Ascending aorta (tissue), 2 donors: ENCODE measurements around the gene KCNH4. TPM values are rescaled to one million over a fixed set of nuclear protein-coding genes. Genes with fewer than 3 reads are reported as not detected.

Experiments
- DNase-seq, 2 donors: peaks; one replicate each; pipeline ENCODE4 v3.0.0-alpha.2; 2019; ENCODE audit warnings: low spot score in 2 of 2
- H3K27ac ChIP-seq, 2 donors: fragments of 200-600 bp; sonication (generic); one replicate each; pipeline ENCODE4 v1.5.1; 2016 to 2017; ENCODE audit warnings: mild to moderate bottlenecking in 1 of 2
- H3K27me3 ChIP-seq: fragments of 200-600 bp; sonication (generic); one replicate; pipeline ENCODE4 v1.5.1; 2017
- H3K36me3 ChIP-seq, 2 donors: fragments of 200-600 bp; sonication (generic); one replicate each; pipeline ENCODE4 v1.5.1; 2016
- H3K4me1 ChIP-seq, 2 donors: fragments of 200-600 bp; sonication (generic); one replicate each; pipeline ENCODE4 v1.5.1; 2016 to 2017; ENCODE audit warnings: mild to moderate bottlenecking in 1 of 2
- H3K4me3 ChIP-seq, 2 donors: fragments of 200-600 bp; sonication (generic); one replicate each; pipeline ENCODE4 v1.5.1; 2016 to 2017; ENCODE audit warnings: mild to moderate bottlenecking in 1 of 2
- H3K9me3 ChIP-seq, 2 donors: fragments of 200-600 bp; sonication (generic); one replicate each; pipeline ENCODE4 v1.5.1; 2016
- intact Hi-C: fragments of 100-400 bp; cut with DNase I; formaldehyde crosslinking; loops from one replicate; pipeline ENCODE4 v1.15.1; 2023
- total RNA-seq: library from RNA; depleted of rRNA; stranded (reverse); fragments of >200 nt; gene quantifications from one replicate; pipeline ENCODE4 v1.1.0, GENCODE V29; 2016
- TF ChIP-seq, protein P1 (sequence below), 3 experiments: fragments of 200-600 bp in 2 of 3; fragments of 450-650 bp in 1 of 3; sonication (generic) in 2 of 3; IDR thresholded peaks; one replicate each; pipeline ENCODE4 v1.5.1; 2016 to 2019; ENCODE audit warnings: antibody characterized with exemption in 3 of 3, mild to moderate bottlenecking in 1 of 3, moderate library complexity in 1 of 3

KCNH4 gene
- total RNA-seq, 1 donor from 2014 or later = not detected

DNA sequence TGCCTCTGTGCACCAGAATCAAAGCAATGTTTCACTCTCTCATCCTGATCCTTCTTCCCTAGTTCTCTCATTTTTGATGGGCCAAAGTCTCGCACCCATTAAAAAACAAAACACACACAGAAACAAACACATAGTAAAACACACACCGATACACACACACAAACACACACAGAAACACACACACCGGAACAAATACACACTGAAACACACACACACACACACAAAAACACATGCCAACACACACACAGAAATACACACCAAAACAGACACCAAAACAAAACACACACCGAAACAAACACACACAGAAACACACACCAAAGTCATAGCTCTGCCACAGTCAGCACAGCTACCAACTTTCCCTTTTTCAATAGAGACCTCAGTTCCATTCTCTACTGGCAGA is 49.7 kb downstream of the KCNH4 start:
- TF ChIP-seq, protein P1, sequence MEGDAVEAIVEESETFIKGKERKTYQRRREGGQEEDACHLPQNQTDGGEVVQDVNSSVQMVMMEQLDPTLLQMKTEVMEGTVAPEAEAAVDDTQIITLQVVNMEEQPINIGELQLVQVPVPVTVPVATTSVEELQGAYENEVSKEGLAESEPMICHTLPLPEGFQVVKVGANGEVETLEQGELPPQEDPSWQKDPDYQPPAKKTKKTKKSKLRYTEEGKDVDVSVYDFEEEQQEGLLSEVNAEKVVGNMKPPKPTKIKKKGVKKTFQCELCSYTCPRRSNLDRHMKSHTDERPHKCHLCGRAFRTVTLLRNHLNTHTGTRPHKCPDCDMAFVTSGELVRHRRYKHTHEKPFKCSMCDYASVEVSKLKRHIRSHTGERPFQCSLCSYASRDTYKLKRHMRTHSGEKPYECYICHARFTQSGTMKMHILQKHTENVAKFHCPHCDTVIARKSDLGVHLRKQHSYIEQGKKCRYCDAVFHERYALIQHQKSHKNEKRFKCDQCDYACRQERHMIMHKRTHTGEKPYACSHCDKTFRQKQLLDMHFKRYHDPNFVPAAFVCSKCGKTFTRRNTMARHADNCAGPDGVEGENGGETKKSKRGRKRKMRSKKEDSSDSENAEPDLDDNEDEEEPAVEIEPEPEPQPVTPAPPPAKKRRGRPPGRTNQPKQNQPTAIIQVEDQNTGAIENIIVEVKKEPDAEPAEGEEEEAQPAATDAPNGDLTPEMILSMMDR (IDR thresholded peaks at IDR 0.05) = no peak
- Histone ChIP-seq H3K4me3 (no peak overlapping the region), H3K4me1 (peaks cover 0 to 18% of the 10 kb centered on the region in 2 donors), H3K27ac (peak overlapping the region; percentile 27 to 36), H3K27me3 (no peaks in the 10 kb centered on the region), H3K36me3 (peaks cover 40 to 42% of the 10 kb centered on the region in 2 donors), H3K9me3 (no peaks in the 10 kb centered on the region)
- intact Hi-C loops = no loop called here
- no peak for DNase-seq

- no peak for DNase-seq
- H3K27me3 ChIP-seq = no peaks in the 10 kb centered on the region
- peak overlapping the region; percentile 27 to 36 for H3K27ac ChIP-seq
- no peak overlapping the region for H3K4me3 ChIP-seq
- no peaks in the 10 kb centered on the region for H3K9me3 ChIP-seq
- intact Hi-C loops = no loop called here
- peaks cover 48 to 50% of the 10 kb centered on the region in 2 donors for H3K36me3 ChIP-seq
- TF ChIP-seq, protein P1 (IDR thresholded peaks at IDR 0.05) = no peak
- H3K4me1 ChIP-seq = peaks cover 0 to 18% of the 10 kb centered on the region in 2 donors
Measured at GRCh38 chr17:42130310-42130936, 50.5 kb downstream of the KCNH4 start.

- peaks cover 51 to 61% of the 10 kb centered on the region in 2 donors for H3K36me3 ChIP-seq
- DNase-seq = no peak
Measured at GRCh38 chr17:42129109-42129837, 51.7 kb downstream of the KCNH4 start.

GRCh38 chr17:42127414-42127813 is 53.5 kb downstream of the KCNH4 start:
- Histone ChIP-seq H3K9me3 (no peaks in the 10 kb centered on the region), H3K27ac (no peak overlapping the region), H3K27me3 (no peaks in the 10 kb centered on the region), H3K4me3 (no peak overlapping the region), H3K36me3 (peaks cover 52 to 61% of the 10 kb centered on the region in 2 donors), H3K4me1 (peaks cover 0 to 4% of the 10 kb centered on the region in 2 donors)
- TF ChIP-seq, protein P1 (IDR thresholded peaks at IDR 0.05) = no peak
- no peak for DNase-seq
- intact Hi-C loops = no loop called here

More at GRCh38 chr17:42129109-42129837, 51.7 kb downstream of the KCNH4 start:
- peaks cover 0 to 18% of the 10 kb centered on the region in 2 donors for H3K4me1 ChIP-seq
- intact Hi-C loops = no loop called here
- TF ChIP-seq, protein P1 (IDR thresholded peaks at IDR 0.05) = no peak
- no peaks in the 10 kb centered on the region for H3K9me3 ChIP-seq
- H3K27me3 ChIP-seq = no peaks in the 10 kb centered on the region
- H3K27ac ChIP-seq = peak overlapping the region; percentile 10 to 13
- H3K4me3 ChIP-seq = no peak overlapping the region

GRCh38 chr17:42126836-42127235 is 54.1 kb downstream of the KCNH4 start:
- intact Hi-C loops = no loop called here
- H3K9me3 ChIP-seq = no peaks in the 10 kb centered on the region
- DNase-seq = no peak
- TF ChIP-seq, protein P1 (IDR thresholded peaks at IDR 0.05) = no peak
- H3K36me3 ChIP-seq = peaks cover 52 to 61% of the 10 kb centered on the region in 2 donors
- H3K27ac ChIP-seq = no peak overlapping the region
- H3K27me3 ChIP-seq = no peaks in the 10 kb centered on the region
- peaks cover 0 to 4% of the 10 kb centered on the region in 2 donors for H3K4me1 ChIP-seq
- no peak overlapping the region for H3K4me3 ChIP-seq
